Karpas-422 (cell line): ENCODE data around the gene LUZP2. TPM values are rescaled to one million over a fixed set of nuclear protein-coding genes. Genes with fewer than 3 reads are reported as not detected.

Experiments used
- DNase-seq: peaks from one replicate; pipeline ENCODE4 v3.0.0-alpha.2; 2015
- H2AFZ ChIP-seq: fragments of 200-600 bp; sonication (generic); 2 replicates; pipeline ENCODE4 v1.6.1; 2014; ENCODE audit warnings: antibody characterized with exemption, low read length, mixed read lengths
- H3K27ac ChIP-seq: fragments of 200-600 bp; sonication (generic); 2 replicates; pipeline ENCODE4 v1.5.1; 2014; ENCODE audit warnings: mild to moderate bottlenecking, low read length, moderate library complexity
- H3K27me3 ChIP-seq: fragments of 200-600 bp; sonication (generic); 2 replicates; pipeline ENCODE4 v1.6.1; 2014; ENCODE audit warnings: low read length, mixed read lengths
- H3K36me3 ChIP-seq: fragments of 200-600 bp; sonication (generic); 2 replicates; pipeline ENCODE4 v1.6.1; 2014; ENCODE audit warnings: low read length, mixed read lengths; ENCODE audit not compliant: insufficient read depth
- H3K4me1 ChIP-seq: fragments of 200-600 bp; sonication (generic); 2 replicates; pipeline ENCODE4 v1.6.1; 2014; ENCODE audit warnings: mild to moderate bottlenecking, low read length, mixed read lengths
- H3K4me2 ChIP-seq: fragments of 200-600 bp; sonication (generic); 2 replicates; pipeline ENCODE4 v1.6.1; 2014; ENCODE audit warnings: low read length, low read depth, mild to moderate bottlenecking; ENCODE audit not compliant: poor library complexity, severe bottlenecking
- H3K4me3 ChIP-seq: fragments of 200-600 bp; sonication (generic); 2 replicates; pipeline ENCODE4 v1.5.1; 2014; ENCODE audit warnings: mild to moderate bottlenecking, antibody characterized with exemption, low read length, mixed read lengths
- H3K79me2 ChIP-seq: fragments of 200-600 bp; sonication (generic); 2 replicates; pipeline ENCODE4 v1.6.1; 2014; ENCODE audit warnings: mild to moderate bottlenecking, low read length, mixed read lengths
- H3K9ac ChIP-seq: fragments of 200-600 bp; sonication (generic); 2 replicates; pipeline ENCODE4 v1.6.0; 2014; ENCODE audit warnings: low read length
- H3K9me2 ChIP-seq: fragments of 200-600 bp; sonication (generic), shearing (Covaris generic); replicated peaks from 2 replicates; pipeline ENCODE4 v1.6.0; 2014; ENCODE audit warnings: mild to moderate bottlenecking, low read length, moderate library complexity; ENCODE audit not compliant: insufficient read depth
- H3K9me3 ChIP-seq: fragments of 300-700, 200-600 bp; sonication (generic); 2 replicates; pipeline ENCODE4 v1.6.1; 2014; ENCODE audit warnings: low read length, mixed read lengths
- H4K20me1 ChIP-seq: fragments of 200-600 bp; sonication (generic); 2 replicates; pipeline ENCODE4 v1.6.1; 2014; ENCODE audit warnings: mild to moderate bottlenecking, antibody characterized with exemption, low read length, low read depth; ENCODE audit not compliant: insufficient read depth
- total RNA-seq: library from RNA; depleted of rRNA; stranded (reverse); fragments of >200 nt; shearing (Covaris generic); gene quantifications from 2 replicates; pipeline ENCODE4 v1.2.3, GENCODE V29; 2014; ENCODE audit warnings: low replicate concordance

Gene LUZP2
- total RNA-seq, 1 experiment from 2014 or later = not detected

DNA sequence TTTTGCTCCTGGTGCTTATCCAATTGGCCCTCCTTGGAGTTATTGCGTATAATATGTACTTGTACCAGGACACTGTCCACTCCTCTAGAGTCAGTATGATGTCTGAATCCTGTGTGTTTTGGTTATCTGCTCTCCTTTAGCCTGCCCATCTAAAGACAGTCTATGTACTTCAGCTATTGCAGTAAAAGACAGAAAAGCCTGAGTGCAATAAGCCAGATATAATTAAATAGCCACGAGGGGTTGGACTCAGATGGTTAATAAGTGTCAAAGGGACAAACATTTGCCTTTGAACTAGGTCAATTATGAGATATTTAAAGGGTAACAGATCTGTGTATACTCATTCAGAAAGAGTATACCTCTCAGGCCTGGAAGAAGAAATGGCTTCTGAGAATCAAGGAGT is 406.7 kb downstream of the LUZP2 start:
- Histone ChIP-seq H3K27ac (no peak overlapping the region), H3K27me3 (no peaks in the 10 kb centered on the region), H3K4me2 (no peak overlapping the region), H3K9me2 (no peaks in the 10 kb centered on the region), H3K79me2 (no peaks in the 10 kb centered on the region), H2AFZ (no peak overlapping the region), H4K20me1 (no peaks in the 10 kb centered on the region), H3K9ac (no peak overlapping the region), H3K9me3 (no peaks in the 10 kb centered on the region), H3K4me3 (no peak overlapping the region), H3K4me1 (no peaks in the 10 kb centered on the region), H3K36me3 (no peaks in the 10 kb centered on the region)
- no peak for DNase-seq

DNA sequence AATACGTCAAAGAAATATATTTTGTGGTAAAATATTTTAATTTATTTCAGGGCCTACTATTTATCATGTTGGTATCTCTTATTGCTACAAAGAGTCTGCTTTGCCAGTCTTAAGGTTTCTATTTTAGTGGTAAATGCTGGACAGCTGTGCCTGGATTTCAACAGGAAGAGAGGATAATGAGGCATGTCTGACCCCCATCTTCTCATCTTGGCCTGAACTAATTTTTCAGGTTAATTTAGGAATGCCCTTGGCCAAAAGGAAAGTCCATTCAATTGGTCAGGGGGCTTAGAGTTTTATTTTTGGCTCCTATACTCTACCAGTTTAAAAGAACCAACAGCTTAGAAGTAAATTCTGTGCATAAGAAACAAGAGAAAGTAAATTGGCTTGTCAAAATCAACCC is 428.2 kb downstream of the LUZP2 start:
- H4K20me1 ChIP-seq = no peaks in the 10 kb centered on the region

DNA sequence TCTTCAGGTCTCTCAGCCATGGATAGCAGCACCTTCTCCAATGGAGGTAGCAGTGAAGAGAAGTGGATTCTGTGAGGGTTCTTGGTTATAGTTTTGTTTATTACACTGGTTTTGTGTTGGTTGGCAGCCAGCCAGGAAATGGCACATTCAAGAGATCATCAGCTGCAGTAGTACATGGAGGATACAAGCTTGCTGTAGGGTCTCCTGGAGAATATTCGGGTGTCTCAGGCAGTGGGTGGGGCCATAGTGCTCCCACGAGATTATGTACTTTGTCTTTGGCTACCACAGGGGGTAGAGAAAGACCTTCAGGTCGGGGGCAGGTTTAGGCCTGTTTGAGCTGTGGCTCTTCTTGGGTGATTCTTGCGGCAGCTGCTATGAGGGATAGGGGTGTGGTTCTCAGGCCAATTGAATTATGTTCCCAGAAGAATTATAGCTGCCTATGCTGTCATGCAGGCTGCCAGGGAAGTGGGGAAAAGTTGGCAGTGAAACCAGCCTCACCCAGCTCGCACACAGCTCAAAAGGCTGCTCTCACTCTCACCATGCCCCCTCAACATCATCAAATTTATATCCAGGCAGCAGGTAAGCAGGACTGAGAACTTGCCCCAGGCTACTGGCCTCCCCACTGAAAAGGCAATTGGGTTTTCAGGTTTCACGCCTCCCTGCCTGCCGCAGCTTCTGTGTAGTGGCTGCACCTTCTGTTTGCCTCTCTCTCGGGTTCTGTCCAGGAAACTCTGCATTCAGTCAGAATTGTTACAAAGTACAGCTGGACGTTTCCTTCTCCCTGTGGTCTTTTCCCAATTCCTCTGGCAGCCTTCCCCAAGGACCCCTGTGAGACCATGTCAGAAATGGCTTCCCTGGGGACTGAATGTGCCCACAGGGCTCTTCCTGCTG is 435.5 kb downstream of the LUZP2 start:
- Histone ChIP-seq H3K27me3 (no peaks in the 10 kb centered on the region), H3K4me2 (no peak overlapping the region), H2AFZ (no peak overlapping the region), H3K9me3 (peaks cover 25% of the 10 kb centered on the region), H3K4me3 (no peak overlapping the region), H4K20me1 (no peaks in the 10 kb centered on the region), H3K36me3 (no peaks in the 10 kb centered on the region), H3K79me2 (no peaks in the 10 kb centered on the region), H3K4me1 (no peaks in the 10 kb centered on the region), H3K9ac (no peak overlapping the region), H3K9me2 (no peaks in the 10 kb centered on the region), H3K27ac (no peak overlapping the region)
- DNase-seq = no peak

More for the DNA sequence above, 428.2 kb downstream of the LUZP2 start:
- no peaks in the 10 kb centered on the region for H3K27me3 ChIP-seq
- H3K9me3 ChIP-seq = peaks cover 19% of the 10 kb centered on the region; the same call in 1 of the 2 replicates
- no peak overlapping the region for H2AFZ ChIP-seq
- no peak for DNase-seq
- no peak overlapping the region for H3K4me2 ChIP-seq
- no peaks in the 10 kb centered on the region for H3K4me1 ChIP-seq
- H3K9ac ChIP-seq = no peak overlapping the region
- no peak overlapping the region for H3K4me3 ChIP-seq
- no peak overlapping the region for H3K27ac ChIP-seq
- H3K79me2 ChIP-seq = no peaks in the 10 kb centered on the region
- no peaks in the 10 kb centered on the region for H3K9me2 ChIP-seq
- no peaks in the 10 kb centered on the region for H3K36me3 ChIP-seq

DNA sequence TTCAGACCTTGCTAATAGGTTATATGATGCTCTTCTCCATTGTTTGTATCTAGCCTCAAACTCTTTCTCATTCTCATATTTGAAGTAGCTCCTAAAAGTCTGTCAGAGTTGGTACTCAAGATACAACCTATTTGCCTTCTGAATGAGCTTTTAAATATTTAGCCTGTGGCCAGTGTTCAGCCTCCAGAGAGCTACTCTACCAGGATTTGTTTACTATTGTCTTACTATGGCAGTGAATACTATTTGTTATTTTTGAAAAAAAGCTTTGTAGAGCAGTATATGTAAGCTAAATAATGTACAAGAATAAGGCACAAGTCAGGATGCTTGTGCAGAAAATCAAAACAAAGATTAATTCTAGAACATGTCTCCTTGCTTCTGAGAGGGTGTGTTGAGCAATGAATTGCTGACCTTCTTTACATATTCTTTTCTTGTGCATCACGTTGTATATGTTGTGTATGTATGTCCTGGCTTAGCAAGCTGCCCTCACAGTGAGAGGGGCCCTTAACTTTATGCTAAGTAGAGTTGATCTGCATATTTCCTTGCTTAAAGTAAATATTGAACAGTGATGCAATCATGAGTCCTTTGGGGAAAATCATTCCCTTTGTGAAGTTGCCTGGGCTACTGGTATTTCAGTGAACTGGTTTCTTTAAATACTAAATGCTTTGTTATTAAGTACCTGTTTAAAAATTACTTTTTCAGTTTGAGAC is 438.0 kb downstream of the LUZP2 start:
- no peak for DNase-seq
- no peak overlapping the region for H2AFZ ChIP-seq
- H3K4me1 ChIP-seq = no peaks in the 10 kb centered on the region
- no peaks in the 10 kb centered on the region for H3K9me2 ChIP-seq
- no peaks in the 10 kb centered on the region for H3K27me3 ChIP-seq
- H3K27ac ChIP-seq = no peak overlapping the region
- H3K4me3 ChIP-seq = no peak overlapping the region
- H3K4me2 ChIP-seq = no peak overlapping the region
- no peak overlapping the region for H3K9ac ChIP-seq
- peaks cover 22% of the 10 kb centered on the region for H3K9me3 ChIP-seq
- no peaks in the 10 kb centered on the region for H3K36me3 ChIP-seq
- H4K20me1 ChIP-seq = no peaks in the 10 kb centered on the region
- H3K79me2 ChIP-seq = no peaks in the 10 kb centered on the region

DNA sequence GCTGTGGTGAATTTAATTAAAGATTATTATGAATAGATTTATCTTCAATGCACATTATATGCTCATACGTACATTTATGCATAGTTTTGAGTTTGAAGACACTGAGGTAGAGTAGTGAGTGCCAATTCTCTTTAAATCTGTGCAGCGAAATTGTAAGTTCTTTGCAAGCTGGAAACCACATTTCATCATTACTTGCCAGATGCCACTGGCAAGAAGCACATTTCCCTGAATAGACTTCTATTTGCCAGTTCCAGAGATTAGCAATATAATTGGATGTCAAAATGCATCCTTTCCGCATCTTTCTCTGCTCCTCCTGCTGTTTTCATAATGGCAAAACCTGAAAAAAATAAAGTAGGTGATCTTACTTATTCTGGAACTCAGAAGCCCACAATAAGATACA is 448.0 kb downstream of the LUZP2 start:
- H3K4me3 ChIP-seq = no peak overlapping the region
- H3K27ac ChIP-seq = no peak overlapping the region
- H3K27me3 ChIP-seq = no peaks in the 10 kb centered on the region
- no peaks in the 10 kb centered on the region for H3K79me2 ChIP-seq
- no peaks in the 10 kb centered on the region for H3K9me2 ChIP-seq
- H3K9me3 ChIP-seq = peaks cover 8% of the 10 kb centered on the region; the same call in 1 of the 2 replicates
- no peak overlapping the region for H3K4me2 ChIP-seq
- H2AFZ ChIP-seq = no peak overlapping the region
- DNase-seq = no peak
- H4K20me1 ChIP-seq = no peaks in the 10 kb centered on the region
- H3K9ac ChIP-seq = no peak overlapping the region
- no peaks in the 10 kb centered on the region for H3K36me3 ChIP-seq
- H3K4me1 ChIP-seq = no peaks in the 10 kb centered on the region

DNA sequence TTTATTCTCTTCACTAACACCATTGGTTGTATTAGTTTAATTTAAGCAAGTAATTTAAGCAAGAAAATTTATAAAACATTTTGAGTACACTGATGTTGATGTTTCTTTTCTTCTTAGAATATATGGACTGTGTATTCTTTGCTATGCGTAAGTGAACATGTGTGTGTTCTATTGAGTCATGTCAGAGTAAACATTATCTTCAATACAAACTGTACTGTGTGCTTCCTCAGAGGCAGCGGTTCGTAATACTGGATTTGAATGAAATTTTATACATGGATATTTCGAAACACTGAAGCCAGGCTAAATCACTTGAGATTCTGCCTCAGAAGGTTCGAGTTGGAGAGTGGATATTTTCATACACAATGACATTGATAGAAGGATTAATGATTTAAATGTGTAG is 452.6 kb downstream of the LUZP2 start:
- H3K27me3 ChIP-seq = no peaks in the 10 kb centered on the region
- H3K27ac ChIP-seq = no peak overlapping the region
- H2AFZ ChIP-seq = no peak overlapping the region
- H3K4me2 ChIP-seq = no peak overlapping the region
- no peaks in the 10 kb centered on the region for H3K4me1 ChIP-seq
- no peak overlapping the region for H3K9ac ChIP-seq
- H3K9me3 ChIP-seq = peaks cover 2% of the 10 kb centered on the region; the same call in 1 of the 2 replicates
- no peaks in the 10 kb centered on the region for H3K9me2 ChIP-seq
- no peaks in the 10 kb centered on the region for H3K36me3 ChIP-seq
- H4K20me1 ChIP-seq = no peaks in the 10 kb centered on the region
- DNase-seq = no peak
- no peaks in the 10 kb centered on the region for H3K79me2 ChIP-seq
- H3K4me3 ChIP-seq = no peak overlapping the region

DNA sequence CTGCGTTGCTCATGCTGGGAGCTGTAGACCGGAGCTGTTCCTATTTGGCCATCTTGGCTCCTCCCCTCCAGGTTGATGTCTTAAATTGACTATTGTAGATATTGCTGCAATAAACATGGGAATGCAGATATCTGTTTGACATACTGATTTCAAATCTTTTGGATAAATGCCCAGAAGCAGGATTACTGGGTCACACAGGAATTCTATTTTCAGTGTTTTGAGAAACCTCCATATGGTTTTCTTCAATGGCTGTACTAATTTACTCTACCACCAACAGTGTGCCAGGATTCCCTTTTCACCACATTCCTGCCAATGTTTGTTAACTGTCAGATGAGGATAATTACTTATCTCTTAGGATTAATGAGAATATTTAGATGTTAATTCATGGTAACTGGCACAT is 467.0 kb downstream of the LUZP2 start:
- Histone ChIP-seq H2AFZ (no peak overlapping the region), H3K4me2 (no peak overlapping the region), H3K27ac (no peak overlapping the region), H3K9me2 (no peaks in the 10 kb centered on the region), H3K27me3 (no peaks in the 10 kb centered on the region), H3K79me2 (no peaks in the 10 kb centered on the region), H4K20me1 (no peaks in the 10 kb centered on the region), H3K36me3 (no peaks in the 10 kb centered on the region), H3K9ac (no peak overlapping the region), H3K9me3 (peaks cover 2% of the 10 kb centered on the region; the same call in 1 of the 2 replicates), H3K4me3 (no peak overlapping the region), H3K4me1 (no peaks in the 10 kb centered on the region)
- DNase-seq = no peak

DNA sequence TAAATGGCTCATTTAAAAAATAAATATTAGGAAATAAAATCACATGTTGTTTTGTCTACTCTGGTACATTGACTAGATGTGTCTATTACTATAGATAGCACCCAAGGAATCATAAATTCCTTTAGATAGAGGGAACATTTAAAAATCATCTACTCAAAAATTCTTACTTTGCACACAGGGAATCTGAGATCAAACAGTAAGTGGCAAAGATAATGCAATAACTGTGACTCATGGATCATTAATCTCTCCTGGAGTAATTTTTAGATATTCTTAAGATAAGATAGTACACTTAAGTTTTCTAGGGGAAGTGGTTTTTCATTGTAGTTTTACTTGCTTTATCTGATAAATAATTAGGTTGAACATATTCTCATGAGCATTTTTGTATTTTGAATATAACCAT is 468.9 kb downstream of the LUZP2 start:
- H2AFZ ChIP-seq = no peak overlapping the region
- H3K36me3 ChIP-seq = no peaks in the 10 kb centered on the region
- H4K20me1 ChIP-seq = no peaks in the 10 kb centered on the region
- no peak overlapping the region for H3K9ac ChIP-seq
- no peaks in the 10 kb centered on the region for H3K9me2 ChIP-seq
- no peak for DNase-seq
- H3K27me3 ChIP-seq = no peaks in the 10 kb centered on the region
- H3K79me2 ChIP-seq = no peaks in the 10 kb centered on the region
- H3K4me3 ChIP-seq = no peak overlapping the region
- no peak overlapping the region for H3K27ac ChIP-seq
- peaks cover 2% of the 10 kb centered on the region for H3K9me3 ChIP-seq
- no peaks in the 10 kb centered on the region for H3K4me1 ChIP-seq
- no peak overlapping the region for H3K4me2 ChIP-seq
